PC-9 (cell line): ENCODE data around the gene RAB15.

Experiments used
- EZH2 ChIP-seq: fragments of 200-600 bp; sonication (generic); IDR thresholded peaks from 2 replicates; pipeline ENCODE4 v1.8.0; 2017; ENCODE audit warnings: antibody characterized with exemption, low read depth
- TF ChIP-seq, protein P1 (sequence below): fragments of 200-600 bp; sonication (generic); conservative IDR thresholded peaks from 2 replicates; pipeline ENCODE4 v1.6.1; 2017; ENCODE audit warnings: mixed run types, antibody characterized with exemption, mild to moderate bottlenecking, moderate library complexity

- TF ChIP-seq, protein P1, sequence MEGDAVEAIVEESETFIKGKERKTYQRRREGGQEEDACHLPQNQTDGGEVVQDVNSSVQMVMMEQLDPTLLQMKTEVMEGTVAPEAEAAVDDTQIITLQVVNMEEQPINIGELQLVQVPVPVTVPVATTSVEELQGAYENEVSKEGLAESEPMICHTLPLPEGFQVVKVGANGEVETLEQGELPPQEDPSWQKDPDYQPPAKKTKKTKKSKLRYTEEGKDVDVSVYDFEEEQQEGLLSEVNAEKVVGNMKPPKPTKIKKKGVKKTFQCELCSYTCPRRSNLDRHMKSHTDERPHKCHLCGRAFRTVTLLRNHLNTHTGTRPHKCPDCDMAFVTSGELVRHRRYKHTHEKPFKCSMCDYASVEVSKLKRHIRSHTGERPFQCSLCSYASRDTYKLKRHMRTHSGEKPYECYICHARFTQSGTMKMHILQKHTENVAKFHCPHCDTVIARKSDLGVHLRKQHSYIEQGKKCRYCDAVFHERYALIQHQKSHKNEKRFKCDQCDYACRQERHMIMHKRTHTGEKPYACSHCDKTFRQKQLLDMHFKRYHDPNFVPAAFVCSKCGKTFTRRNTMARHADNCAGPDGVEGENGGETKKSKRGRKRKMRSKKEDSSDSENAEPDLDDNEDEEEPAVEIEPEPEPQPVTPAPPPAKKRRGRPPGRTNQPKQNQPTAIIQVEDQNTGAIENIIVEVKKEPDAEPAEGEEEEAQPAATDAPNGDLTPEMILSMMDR, result no peak
- TF ChIP-seq EZH2, result no peak
Measured at GRCh38 chr14:64971491-64971942, 619 bp downstream of the RAB15 start.
